ENCODE results near the gene ZFYVE16. TPM values are rescaled to one million over a fixed set of nuclear protein-coding genes. Genes with fewer than 3 reads are reported as not detected.

The ZFYVE16 gene
- total and polyA plus RNA-seq, 11 donors, result 10.3 to 53.2 (median 36.3) TPM

DNA sequence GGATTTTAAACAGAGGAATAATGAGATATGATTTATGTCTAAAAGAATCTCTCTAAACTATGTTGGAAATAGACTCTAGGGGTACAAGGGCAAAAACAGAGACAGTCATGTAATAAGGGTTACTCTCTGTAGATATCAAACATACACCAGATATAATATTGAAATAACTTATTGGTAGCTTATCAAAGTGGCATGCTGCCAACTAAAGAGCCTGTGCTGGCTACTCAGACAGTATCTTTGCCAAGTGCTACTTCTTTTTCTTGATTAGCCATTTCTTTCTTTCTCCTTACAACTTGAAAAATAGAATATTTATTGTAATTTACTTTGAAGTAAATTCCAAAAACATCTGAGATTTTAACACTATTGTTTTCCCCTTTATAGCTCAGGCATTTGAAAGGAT lies 34.9 kb downstream of the ZFYVE16 start:
- Histone ChIP-seq H3K9me3 (no peaks in the 10 kb centered on the region), H3K4me3 (no peak overlapping the region), H3K4me1 (peaks cover 0 to 6% (median 0%) of the 10 kb centered on the region in 12 donors), H3K27me3 (no peaks in the 10 kb centered on the region), H3K36me3 (peaks cover 0 to 97% (median 66%) of the 10 kb centered on the region in 9 donors), H3K27ac (no peak overlapping the region)
- DNase-seq, result no peak
- TF ChIP-seq CTCF (IDR thresholded peaks at IDR 0.05), result no peak
- TF ChIP-seq POLR2A (IDR thresholded peaks at IDR 0.05), result no peak
- no peak for ATAC-seq
- intact Hi-C loops (cut with DNase I), result no loop called here

- no peak overlapping the region for H3K27ac ChIP-seq
- intact Hi-C loops (cut with DNase I), result no loop called here
- TF ChIP-seq POLR2A (IDR thresholded peaks at IDR 0.05) (no peak), CTCF (IDR thresholded peaks at IDR 0.05) (no peak)
- H3K27me3 ChIP-seq, result no peaks in the 10 kb centered on the region
- ATAC-seq (no peak), DNase-seq (no peak)
- peaks cover 0 to 98% (median 87%) of the 10 kb centered on the region in 9 donors for H3K36me3 ChIP-seq
- WGBS, 4 donors, result 77 to 93% (median 82%) methylated on average over 2 of the region's 2 CpGs
- no peaks in the 10 kb centered on the region for H3K9me3 ChIP-seq
- no peak overlapping the region for H3K4me3 ChIP-seq
- H3K4me1 ChIP-seq, result no peaks in the 10 kb centered on the region
Measured at GRCh38 chr5:80453366-80453765, 45.5 kb downstream of the ZFYVE16 start.

DNA sequence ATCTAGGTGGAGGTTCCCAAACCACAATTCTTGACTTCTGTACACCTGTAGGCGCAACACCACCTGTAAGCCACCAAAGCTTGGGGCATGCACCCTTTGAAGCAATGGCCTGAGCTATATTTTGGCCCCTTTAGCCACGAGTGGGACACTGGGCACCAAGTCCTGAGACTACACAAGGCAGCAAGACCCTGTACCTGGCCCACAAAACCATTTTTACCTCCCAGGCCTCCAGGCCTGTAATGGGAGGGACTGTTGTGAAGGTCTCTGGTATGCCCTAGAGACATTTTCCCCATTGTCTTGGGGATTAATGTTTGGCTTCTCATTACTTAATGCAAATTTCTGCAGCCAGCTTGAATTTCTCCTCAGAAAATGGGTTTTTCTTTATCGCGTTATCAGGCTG lies 55.4 kb downstream of the ZFYVE16 start:
- DNase-seq, result peak in 1 of 5 donors; percentile 18
- Histone ChIP-seq H3K27me3 (no peaks in the 10 kb centered on the region), H3K27ac (no peak overlapping the region), H3K4me3 (no peak overlapping the region), H3K36me3 (peaks cover 3 to 92% (median 75%) of the 10 kb centered on the region in 9 donors), H3K9me3 (peaks cover 0 to 44% (median 13%) of the 10 kb centered on the region in 12 donors), H3K4me1 (peaks cover 0 to 15% (median 0%) of the 10 kb centered on the region in 12 donors)
- no peak for ATAC-seq
- TF ChIP-seq CTCF (IDR thresholded peaks at IDR 0.05), result no peak
- no peak for TF ChIP-seq POLR2A (IDR thresholded peaks at IDR 0.05)
- intact Hi-C loops (cut with DNase I), result no loop called here
- WGBS, 4 donors, result 97 to 100% (median 99%) methylated on average over 3 to 4 of the region's 4 CpGs

DNA sequence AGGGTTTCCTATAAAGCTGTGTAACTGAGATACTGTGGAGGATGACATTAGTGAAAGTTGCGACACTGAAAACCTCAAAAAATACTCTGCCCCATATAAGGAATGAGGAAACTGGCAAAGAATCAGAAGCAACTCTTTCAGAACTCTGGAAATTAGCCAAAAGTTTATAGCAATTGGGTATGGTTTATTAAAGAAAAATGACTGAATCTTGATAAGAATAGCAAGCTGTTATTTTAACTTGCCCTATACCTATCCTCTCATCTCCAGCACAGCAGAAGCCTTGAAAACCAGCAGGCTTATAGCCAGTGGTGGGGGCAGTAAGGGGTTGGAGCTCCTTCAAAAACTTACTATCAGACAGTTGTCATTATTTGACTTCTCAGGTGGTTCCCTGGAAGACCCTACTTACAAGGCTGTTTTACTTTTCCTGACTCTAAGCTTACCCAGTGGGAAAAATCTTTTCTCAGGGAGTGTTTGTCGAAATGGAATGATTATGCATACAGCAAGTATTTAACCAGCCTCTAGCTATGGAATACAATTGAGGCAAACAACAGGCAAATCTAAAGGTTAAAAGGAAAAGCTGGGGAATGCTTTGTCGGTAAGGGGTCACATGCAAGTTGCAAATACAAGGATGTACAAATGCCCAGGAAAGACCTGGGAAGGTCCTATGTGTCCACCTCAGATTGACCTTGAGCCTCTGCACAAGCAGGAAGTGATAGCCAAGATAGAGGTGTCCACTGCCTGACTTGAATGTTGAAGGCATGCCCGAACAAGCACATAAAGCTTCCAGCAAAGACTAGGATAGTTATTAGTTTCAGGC lies 59.0 kb downstream of the ZFYVE16 start:
- DNase-seq (no peak), ATAC-seq (peak; percentile 53 to 61 (median 60))
- Histone ChIP-seq H3K4me3 (no peak overlapping the region), H3K36me3 (peaks cover 6 to 82% (median 53%) of the 10 kb centered on the region in 9 donors), H3K27me3 (no peaks in the 10 kb centered on the region), H3K4me1 (peaks cover 0 to 15% (median 0%) of the 10 kb centered on the region in 12 donors), H3K27ac (no peak overlapping the region), H3K9me3 (peaks cover 0 to 52% (median 15%) of the 10 kb centered on the region in 12 donors)
- TF ChIP-seq CTCF (IDR thresholded peaks at IDR 0.05) (no peak), POLR2A (IDR thresholded peaks at IDR 0.05) (no peak)
- WGBS, 4 donors, result 59 to 77% (median 64%) methylated on average over 4 of the region's 4 CpGs
- intact Hi-C loops (cut with DNase I), result no loop called here

Data from heart left ventricle (tissue), 16 donors.